Astrocyte (in vitro differentiated cells and primary cell): ENCODE measurements around the gene HAUS7. TPM values are rescaled to one million over a fixed set of nuclear protein-coding genes. Genes with fewer than 3 reads are reported as not detected.
A peak's percentile ranks its signal among the peaks of the same experiment; 100 is the strongest.

ENCODE experiments used
- DNase-seq: peaks from one replicate; pipeline ENCODE4 v3.0.0-alpha.2; 2010; ENCODE audit warnings: low read depth
- FAIRE-seq: peaks from 2 replicates; lab custom pipeline; 2011; peaks lifted over from hg19 to GRCh38; lab: Jason Lieb, UNC
- H2AFZ ChIP-seq: 2 replicates; pipeline ENCODE4 v1.6.0; 2012; ENCODE audit warnings: low read depth, low read length, inconsistent platforms
- H3K27ac ChIP-seq: 2 replicates; pipeline ENCODE4 v1.5.1; 2011; ENCODE audit warnings: low read depth, low read length, inconsistent platforms
- H3K27me3 ChIP-seq: 2 replicates; pipeline ENCODE4 v1.6.0; 2011; ENCODE audit warnings: low read length, inconsistent platforms; ENCODE audit not compliant: insufficient read depth
- H3K36me3 ChIP-seq: 2 replicates; pipeline ENCODE4 v1.5.1; 2011; ENCODE audit warnings: low read length, inconsistent platforms; ENCODE audit not compliant: insufficient read depth
- H3K4me1 ChIP-seq: 2 replicates; pipeline ENCODE4 v1.5.1; 2011; ENCODE audit warnings: low read length, inconsistent platforms; ENCODE audit not compliant: insufficient read depth
- H3K4me2 ChIP-seq: 2 replicates; pipeline ENCODE4 v1.6.0; 2012; ENCODE audit warnings: low read length, inconsistent platforms
- H3K4me3 ChIP-seq: 2 replicates; pipeline ENCODE4 v1.5.1; 2011; ENCODE audit warnings: low read depth, mild to moderate bottlenecking, low read length, inconsistent platforms; ENCODE audit not compliant: insufficient read depth
- H3K79me2 ChIP-seq: 2 replicates; pipeline ENCODE4 v1.6.0; 2012; ENCODE audit warnings: mild to moderate bottlenecking, low read length, inconsistent platforms; ENCODE audit not compliant: insufficient read depth
- H3K9ac ChIP-seq: 2 replicates; pipeline ENCODE4 v1.6.0; 2012; ENCODE audit warnings: mild to moderate bottlenecking, low read length, inconsistent platforms
- H3K9me3 ChIP-seq: 2 replicates; pipeline ENCODE4 v1.5.1; 2012; ENCODE audit warnings: low read depth, mild to moderate bottlenecking, low read length, inconsistent platforms; ENCODE audit not compliant: insufficient read depth
- H4K20me1 ChIP-seq: 2 replicates; pipeline ENCODE4 v1.6.0; 2012; ENCODE audit warnings: low read length, inconsistent platforms; ENCODE audit not compliant: insufficient read depth
- H3K27ac Mint-ChIP-seq: one replicate; pipeline ENCODE4 v1.8.0; 2021; ENCODE audit warnings: mild to moderate bottlenecking, mixed read lengths; ENCODE audit not compliant: unreplicated experiment
- H3K27me3 Mint-ChIP-seq: one replicate; pipeline ENCODE4 v1.8.0; 2021; ENCODE audit warnings: low read depth, mixed read lengths; ENCODE audit not compliant: unreplicated experiment
- H3K36me3 Mint-ChIP-seq: one replicate; pipeline ENCODE4 v1.8.0; 2021; ENCODE audit warnings: low read depth, mixed read lengths; ENCODE audit not compliant: unreplicated experiment
- H3K4me1 Mint-ChIP-seq: one replicate; pipeline ENCODE4 v1.8.0; 2021; ENCODE audit warnings: low read depth, mixed read lengths; ENCODE audit not compliant: unreplicated experiment
- H3K4me3 Mint-ChIP-seq: one replicate; pipeline ENCODE4 v1.8.0; 2021; ENCODE audit warnings: mild to moderate bottlenecking, moderate library complexity, mixed read lengths; ENCODE audit not compliant: unreplicated experiment
- H3K9me3 Mint-ChIP-seq: one replicate; pipeline ENCODE4 v1.8.0; 2021; ENCODE audit warnings: mild to moderate bottlenecking, mixed read lengths; ENCODE audit not compliant: unreplicated experiment
- EZH2 ChIP-seq: IDR thresholded peaks from 2 replicates; pipeline ENCODE4 v1.6.1; 2012; ENCODE audit warnings: mild to moderate bottlenecking, low read length, inconsistent platforms; ENCODE audit not compliant: insufficient read depth
- total RNA-seq: library from RNA; stranded (reverse); gene quantifications from 2 replicates; pipeline ENCODE4 v1.2.1, GENCODE V29; 2021
- TF ChIP-seq, protein P1 (sequence below): IDR thresholded peaks from 2 replicates; pipeline ENCODE4 v1.5.1; 2011; ENCODE audit warnings: low read depth, mild to moderate bottlenecking, inconsistent platforms, low read length, moderate library complexity; ENCODE audit not compliant: insufficient read depth

HAUS7 gene
- total RNA-seq, 1 donor from 2014 or later: 12.1 TPM

DNA sequence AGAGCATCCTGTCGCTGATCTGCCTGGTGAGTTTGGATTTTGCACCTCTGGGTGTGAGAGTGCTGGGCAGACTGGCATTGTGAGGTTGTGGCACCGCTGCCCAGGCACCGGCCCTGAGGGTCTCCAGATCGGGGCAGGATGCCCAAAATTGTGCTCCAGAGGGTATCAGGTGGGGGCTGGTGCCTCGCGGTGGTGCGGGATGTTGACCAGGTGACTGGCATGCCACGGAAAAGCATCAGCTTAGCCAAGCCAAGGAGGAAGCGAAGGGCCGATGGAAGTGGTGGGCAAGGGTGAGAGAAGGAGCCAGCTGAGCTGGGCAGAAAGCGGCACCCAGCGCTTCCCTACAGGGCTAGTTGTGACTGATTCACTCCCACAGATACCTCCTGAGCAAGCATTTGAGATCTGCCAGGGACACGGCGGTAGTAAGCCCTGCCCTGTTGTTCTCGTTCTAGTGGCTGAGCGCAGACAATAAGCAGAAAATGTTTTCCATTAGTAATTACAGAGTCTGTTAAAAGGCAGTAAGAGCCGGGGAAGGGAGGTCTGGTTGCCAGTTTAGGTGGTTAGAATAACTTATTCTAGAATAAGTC lies 58.3 kb downstream of the HAUS7 start:
- Histone ChIP-seq H3K4me3 (no peak overlapping the region), H2AFZ (peak overlapping the region; percentile 26)

GRCh38 chrX:153411255-153411987 lies 59.0 kb downstream of the HAUS7 start, which contains the start of gene ZFP92:
TSS of gene ZFP92 (plus strand) at chrX:153411472. CDS start at chrX:153418323, 6,851 bp downstream.
- Mint-ChIP-seq H3K9me3 (no peaks in the 10 kb centered on the region), H3K4me3 (peak within 1 kb of the TSS; percentile 66), H3K27me3 (peaks cover 37% of the 10 kb centered on the region), H3K4me1 (no peaks in the 10 kb centered on the region), H3K27ac (peak within 1 kb of the TSS; percentile 12), H3K36me3 (no peaks in the 10 kb centered on the region)
- no peaks in the 10 kb centered on the region for H3K27me3 ChIP-seq
- DNase-seq: no peak
- H3K4me3 ChIP-seq: peak within 1 kb of the TSS; percentile 28
- no peaks in the 10 kb centered on the region for H3K4me1 ChIP-seq
- FAIRE-seq: no peak
- peak within 1 kb of the TSS; percentile 77 for H3K4me2 ChIP-seq
- peak; percentile 54 for TF ChIP-seq EZH2
- TF ChIP-seq, protein P1, sequence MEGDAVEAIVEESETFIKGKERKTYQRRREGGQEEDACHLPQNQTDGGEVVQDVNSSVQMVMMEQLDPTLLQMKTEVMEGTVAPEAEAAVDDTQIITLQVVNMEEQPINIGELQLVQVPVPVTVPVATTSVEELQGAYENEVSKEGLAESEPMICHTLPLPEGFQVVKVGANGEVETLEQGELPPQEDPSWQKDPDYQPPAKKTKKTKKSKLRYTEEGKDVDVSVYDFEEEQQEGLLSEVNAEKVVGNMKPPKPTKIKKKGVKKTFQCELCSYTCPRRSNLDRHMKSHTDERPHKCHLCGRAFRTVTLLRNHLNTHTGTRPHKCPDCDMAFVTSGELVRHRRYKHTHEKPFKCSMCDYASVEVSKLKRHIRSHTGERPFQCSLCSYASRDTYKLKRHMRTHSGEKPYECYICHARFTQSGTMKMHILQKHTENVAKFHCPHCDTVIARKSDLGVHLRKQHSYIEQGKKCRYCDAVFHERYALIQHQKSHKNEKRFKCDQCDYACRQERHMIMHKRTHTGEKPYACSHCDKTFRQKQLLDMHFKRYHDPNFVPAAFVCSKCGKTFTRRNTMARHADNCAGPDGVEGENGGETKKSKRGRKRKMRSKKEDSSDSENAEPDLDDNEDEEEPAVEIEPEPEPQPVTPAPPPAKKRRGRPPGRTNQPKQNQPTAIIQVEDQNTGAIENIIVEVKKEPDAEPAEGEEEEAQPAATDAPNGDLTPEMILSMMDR: no peak
- H3K27ac ChIP-seq: no peak within 1 kb of the TSS
- peak within 1 kb of the TSS; percentile 10 for H3K9ac ChIP-seq
- no peaks in the 10 kb centered on the region for H3K79me2 ChIP-seq
- H4K20me1 ChIP-seq: no peaks in the 10 kb centered on the region
- no peaks in the 10 kb centered on the region for H3K9me3 ChIP-seq
- no peaks in the 10 kb centered on the region for H3K36me3 ChIP-seq
- H2AFZ ChIP-seq: peak within 1 kb of the TSS; percentile 56

More for the DNA sequence above, 58.3 kb downstream of the HAUS7 start:
- Mint-ChIP-seq H3K27ac (no peak overlapping the region), H3K4me1 (no peaks in the 10 kb centered on the region), H3K9me3 (no peaks in the 10 kb centered on the region), H3K4me3 (peak overlapping the region; percentile 66), H3K36me3 (no peaks in the 10 kb centered on the region), H3K27me3 (peaks cover 32% of the 10 kb centered on the region)
- H3K9me3 ChIP-seq: no peaks in the 10 kb centered on the region
- H3K36me3 ChIP-seq: no peaks in the 10 kb centered on the region
- no peak overlapping the region for H3K9ac ChIP-seq
- H3K79me2 ChIP-seq: no peaks in the 10 kb centered on the region
- H3K4me1 ChIP-seq: no peaks in the 10 kb centered on the region
- no peaks in the 10 kb centered on the region for H3K27me3 ChIP-seq
- no peak for DNase-seq
- TF ChIP-seq, protein P1: no peak
- TF ChIP-seq EZH2: peak; percentile 56
- no peak overlapping the region for H3K27ac ChIP-seq
- H4K20me1 ChIP-seq: no peaks in the 10 kb centered on the region
- H3K4me2 ChIP-seq: peak overlapping the region; percentile 77
- no peak for FAIRE-seq
